Loucy (cell line): ENCODE measurements around the gene VAV2.

ENCODE experiments used
- CTCF ChIP-seq: fragments of 200-600 bp; sonication (generic); conservative IDR thresholded peaks from 2 replicates; pipeline ENCODE4 v1.5.1; 2014; ENCODE audit warnings: mild to moderate bottlenecking, antibody characterized with exemption, low read length
- EZH2phosphoT487 ChIP-seq: fragments of 200-600 bp; IDR thresholded peaks from 2 replicates; pipeline ENCODE4 v1.6.1; 2018; ENCODE audit warnings: antibody characterized with exemption, mild to moderate bottlenecking, moderate library complexity, borderline replicate concordance

GRCh38 chr9:134040781-134041648 lies 48.9 kb upstream of the VAV2 start:
- TF ChIP-seq CTCF, result no peak
- no peak for TF ChIP-seq EZH2phosphoT487
